HepG2 (cell line): Measurements from ENCODE around the gene HDGF.

Source experiments
- POLR2A ChIP-seq, 2 experiments: IDR thresholded peaks; 2 replicates each; pipeline ENCODE4 v1.6.1; 2011; ENCODE audit warnings: low read depth in 2 of 2, low read length in 2 of 2, mild to moderate bottlenecking in 1 of 2, moderate library complexity in 1 of 2; ENCODE audit not compliant: insufficient read depth in 1 of 2
- TEAD2 ChIP-seq: sonication (generic); formaldehyde crosslinking; IDR thresholded peaks from 2 replicates; pipeline ENCODE4 v1.9.0; 2021; ENCODE audit warnings: missing genetic modification reagents
- ZNF672 ChIP-seq: sonication (generic); formaldehyde crosslinking; IDR thresholded peaks from 2 replicates; pipeline ENCODE4 v1.8.1; 2022; ENCODE audit warnings: missing genetic modification reagents
- ZNF776 ChIP-seq: sonication (generic); formaldehyde crosslinking; IDR thresholded peaks from 2 replicates; pipeline ENCODE4 v1.4.0; 2020; ENCODE audit warnings: mild to moderate bottlenecking, missing genetic modification reagents
- TF ChIP-seq, protein P1 (sequence below): sonication (generic); formaldehyde crosslinking; IDR thresholded peaks from 2 replicates; pipeline ENCODE4 v1.5.0; 2020; ENCODE audit warnings: mild to moderate bottlenecking, missing genetic modification reagents, moderate library complexity
- TF ChIP-seq, protein P2 (sequence below): sonication (generic); formaldehyde crosslinking; IDR thresholded peaks from 2 replicates; pipeline ENCODE4 v1.5.0; 2020; ENCODE audit warnings: mild to moderate bottlenecking, missing genetic modification reagents, borderline replicate concordance
- TF ChIP-seq, protein P3 (sequence below): sonication (generic); formaldehyde crosslinking; IDR thresholded peaks from 2 replicates; pipeline ENCODE4 v1.5.1; 2020; ENCODE audit warnings: mild to moderate bottlenecking, missing genetic modification reagents

DNA sequence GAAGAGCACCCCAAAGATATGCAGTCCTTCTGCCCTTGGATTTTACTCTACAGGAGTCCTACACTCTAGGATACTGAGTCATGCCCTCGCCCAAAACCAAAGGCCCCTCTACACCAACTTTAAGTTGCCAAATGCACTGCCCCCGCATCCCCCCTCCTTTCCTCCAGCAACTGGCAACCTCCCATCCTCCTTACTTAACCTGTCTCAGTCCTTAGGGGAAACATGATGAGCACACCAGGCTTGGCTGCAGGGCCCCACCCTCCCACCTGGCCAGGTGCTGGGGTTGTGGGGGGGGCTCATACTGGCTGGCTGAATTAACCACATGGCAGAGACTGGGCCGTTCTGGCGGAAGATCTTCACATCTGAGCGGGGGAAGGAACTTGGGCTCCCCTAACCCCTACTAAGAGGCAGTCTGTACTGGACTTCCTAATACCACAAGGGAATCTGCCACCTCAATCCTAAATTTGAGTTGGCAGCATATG lies 1.2 kb downstream of the HDGF start:
- TF ChIP-seq, protein P1, sequence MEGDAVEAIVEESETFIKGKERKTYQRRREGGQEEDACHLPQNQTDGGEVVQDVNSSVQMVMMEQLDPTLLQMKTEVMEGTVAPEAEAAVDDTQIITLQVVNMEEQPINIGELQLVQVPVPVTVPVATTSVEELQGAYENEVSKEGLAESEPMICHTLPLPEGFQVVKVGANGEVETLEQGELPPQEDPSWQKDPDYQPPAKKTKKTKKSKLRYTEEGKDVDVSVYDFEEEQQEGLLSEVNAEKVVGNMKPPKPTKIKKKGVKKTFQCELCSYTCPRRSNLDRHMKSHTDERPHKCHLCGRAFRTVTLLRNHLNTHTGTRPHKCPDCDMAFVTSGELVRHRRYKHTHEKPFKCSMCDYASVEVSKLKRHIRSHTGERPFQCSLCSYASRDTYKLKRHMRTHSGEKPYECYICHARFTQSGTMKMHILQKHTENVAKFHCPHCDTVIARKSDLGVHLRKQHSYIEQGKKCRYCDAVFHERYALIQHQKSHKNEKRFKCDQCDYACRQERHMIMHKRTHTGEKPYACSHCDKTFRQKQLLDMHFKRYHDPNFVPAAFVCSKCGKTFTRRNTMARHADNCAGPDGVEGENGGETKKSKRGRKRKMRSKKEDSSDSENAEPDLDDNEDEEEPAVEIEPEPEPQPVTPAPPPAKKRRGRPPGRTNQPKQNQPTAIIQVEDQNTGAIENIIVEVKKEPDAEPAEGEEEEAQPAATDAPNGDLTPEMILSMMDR (CRISPR knock-in tag) = no peak
- TF ChIP-seq TEAD2 = no peak
- TF ChIP-seq, protein P2, sequence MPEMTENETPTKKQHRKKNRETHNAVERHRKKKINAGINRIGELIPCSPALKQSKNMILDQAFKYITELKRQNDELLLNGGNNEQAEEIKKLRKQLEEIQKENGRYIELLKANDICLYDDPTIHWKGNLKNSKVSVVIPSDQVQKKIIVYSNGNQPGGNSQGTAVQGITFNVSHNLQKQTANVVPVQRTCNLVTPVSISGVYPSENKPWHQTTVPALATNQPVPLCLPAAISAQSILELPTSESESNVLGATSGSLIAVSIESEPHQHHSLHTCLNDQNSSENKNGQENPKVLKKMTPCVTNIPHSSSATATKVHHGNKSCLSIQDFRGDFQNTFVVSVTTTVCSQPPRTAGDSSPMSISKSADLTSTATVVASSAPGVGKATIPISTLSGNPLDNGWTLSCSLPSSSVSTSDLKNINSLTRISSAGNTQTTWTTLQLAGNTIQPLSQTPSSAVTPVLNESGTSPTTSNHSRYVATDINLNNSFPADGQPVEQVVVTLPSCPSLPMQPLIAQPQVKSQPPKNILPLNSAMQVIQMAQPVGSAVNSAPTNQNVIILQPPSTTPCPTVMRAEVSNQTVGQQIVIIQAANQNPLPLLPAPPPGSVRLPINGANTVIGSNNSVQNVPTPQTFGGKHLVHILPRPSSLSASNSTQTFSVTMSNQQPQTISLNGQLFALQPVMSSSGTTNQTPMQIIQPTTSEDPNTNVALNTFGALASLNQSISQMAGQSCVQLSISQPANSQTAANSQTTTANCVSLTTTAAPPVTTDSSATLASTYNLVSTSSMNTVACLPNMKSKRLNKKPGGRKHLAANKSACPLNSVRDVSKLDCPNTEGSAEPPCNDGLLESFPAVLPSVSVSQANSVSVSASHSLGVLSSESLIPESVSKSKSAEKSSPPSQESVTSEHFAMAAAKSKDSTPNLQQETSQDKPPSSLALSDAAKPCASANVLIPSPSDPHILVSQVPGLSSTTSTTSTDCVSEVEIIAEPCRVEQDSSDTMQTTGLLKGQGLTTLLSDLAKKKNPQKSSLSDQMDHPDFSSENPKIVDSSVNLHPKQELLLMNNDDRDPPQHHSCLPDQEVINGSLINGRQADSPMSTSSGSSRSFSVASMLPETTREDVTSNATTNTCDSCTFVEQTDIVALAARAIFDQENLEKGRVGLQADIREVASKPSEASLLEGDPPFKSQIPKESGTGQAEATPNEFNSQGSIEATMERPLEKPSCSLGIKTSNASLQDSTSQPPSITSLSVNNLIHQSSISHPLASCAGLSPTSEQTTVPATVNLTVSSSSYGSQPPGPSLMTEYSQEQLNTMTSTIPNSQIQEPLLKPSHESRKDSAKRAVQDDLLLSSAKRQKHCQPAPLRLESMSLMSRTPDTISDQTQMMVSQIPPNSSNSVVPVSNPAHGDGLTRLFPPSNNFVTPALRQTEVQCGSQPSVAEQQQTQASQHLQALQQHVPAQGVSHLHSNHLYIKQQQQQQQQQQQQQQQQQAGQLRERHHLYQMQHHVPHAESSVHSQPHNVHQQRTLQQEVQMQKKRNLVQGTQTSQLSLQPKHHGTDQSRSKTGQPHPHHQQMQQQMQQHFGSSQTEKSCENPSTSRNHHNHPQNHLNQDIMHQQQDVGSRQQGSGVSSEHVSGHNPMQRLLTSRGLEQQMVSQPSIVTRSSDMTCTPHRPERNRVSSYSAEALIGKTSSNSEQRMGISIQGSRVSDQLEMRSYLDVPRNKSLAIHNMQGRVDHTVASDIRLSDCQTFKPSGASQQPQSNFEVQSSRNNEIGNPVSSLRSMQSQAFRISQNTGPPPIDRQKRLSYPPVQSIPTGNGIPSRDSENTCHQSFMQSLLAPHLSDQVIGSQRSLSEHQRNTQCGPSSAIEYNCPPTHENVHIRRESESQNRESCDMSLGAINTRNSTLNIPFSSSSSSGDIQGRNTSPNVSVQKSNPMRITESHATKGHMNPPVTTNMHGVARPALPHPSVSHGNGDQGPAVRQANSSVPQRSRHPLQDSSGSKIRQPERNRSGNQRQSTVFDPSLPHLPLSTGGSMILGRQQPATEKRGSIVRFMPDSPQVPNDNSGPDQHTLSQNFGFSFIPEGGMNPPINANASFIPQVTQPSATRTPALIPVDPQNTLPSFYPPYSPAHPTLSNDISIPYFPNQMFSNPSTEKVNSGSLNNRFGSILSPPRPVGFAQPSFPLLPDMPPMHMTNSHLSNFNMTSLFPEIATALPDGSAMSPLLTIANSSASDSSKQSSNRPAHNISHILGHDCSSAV (CRISPR knock-in tag) = no peak
- TF ChIP-seq ZNF776 (CRISPR knock-in tag) = no peak
- TF ChIP-seq, protein P3, sequence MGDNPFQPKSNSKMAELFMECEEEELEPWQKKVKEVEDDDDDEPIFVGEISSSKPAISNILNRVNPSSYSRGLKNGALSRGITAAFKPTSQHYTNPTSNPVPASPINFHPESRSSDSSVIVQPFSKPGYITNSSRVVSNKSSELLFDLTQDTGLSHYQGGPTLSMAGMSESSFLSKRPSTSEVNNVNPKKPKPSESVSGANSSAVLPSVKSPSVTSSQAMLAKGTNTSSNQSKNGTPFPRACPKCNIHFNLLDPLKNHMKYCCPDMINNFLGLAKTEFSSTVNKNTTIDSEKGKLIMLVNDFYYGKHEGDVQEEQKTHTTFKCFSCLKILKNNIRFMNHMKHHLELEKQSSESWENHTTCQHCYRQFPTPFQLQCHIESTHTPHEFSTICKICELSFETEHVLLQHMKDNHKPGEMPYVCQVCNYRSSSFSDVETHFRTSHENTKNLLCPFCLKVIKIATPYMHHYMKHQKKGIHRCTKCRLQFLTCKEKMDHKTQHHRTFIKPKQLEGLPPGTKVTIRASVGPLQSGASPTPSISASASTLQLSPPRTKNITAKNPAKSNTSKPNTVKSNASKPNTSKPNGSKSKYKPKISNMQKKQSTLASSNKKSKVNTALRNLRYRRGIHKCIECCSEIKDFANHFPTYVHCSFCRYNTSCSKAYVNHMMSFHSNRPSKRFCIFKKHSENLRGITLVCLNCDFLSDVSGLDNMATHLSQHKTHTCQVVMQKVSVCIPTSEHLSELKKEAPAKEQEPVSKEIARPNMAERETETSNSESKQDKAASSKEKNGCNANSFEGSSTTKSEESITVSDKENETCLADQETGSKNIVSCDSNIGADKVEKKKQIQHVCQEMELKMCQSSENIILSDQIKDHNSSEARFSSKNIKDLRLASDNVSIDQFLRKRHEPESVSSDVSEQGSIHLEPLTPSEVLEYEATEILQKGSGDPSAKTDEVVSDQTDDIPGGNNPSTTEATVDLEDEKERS = no peak
- TF ChIP-seq POLR2A (IDR thresholded peaks at IDR 0.05; ENCODE audit: insufficient read depth in 1 of 2, low read depth in 2 of 2, low read length in 2 of 2) = peak in 1 of 2 experiments; percentile 15; a peak in 1 of 4 replicates
- no peak for TF ChIP-seq ZNF672 (CRISPR knock-in tag)
